Stimulated activated CD4-positive, alpha-beta T cell treated with anti-CD3 and anti-CD28 coated beads, Interleukin-1b, Interleukin-23, amount 100 ng/mL, for 1 hour (primary cell): ENCODE measurements around the gene AADACL3.
"Not testable (repeated sequence)": the region's sequence is repeated elsewhere in the genome, so short reads cannot be mapped to it uniquely, and the experiment has no call there.

Source experiments
- DNase-seq, 2 donors: peaks; one replicate each; pipeline ENCODE4 v3.0.0-alpha.2; 2020; ENCODE audit warnings: low read depth in 2 of 2

Gene AADACL3

GRCh38 chr1:12714710-12715475 is 1.0 kb upstream of the AADACL3 start:
- no peak for DNase-seq

- no peak for DNase-seq
Measured at GRCh38 chr1:12717301-12717838, 1.5 kb downstream of the AADACL3 start.

GRCh38 chr1:12722626-12723025 is 6.7 kb downstream of the AADACL3 start:
- DNase-seq: no peak

- DNase-seq: no peak
Measured at GRCh38 chr1:12728391-12728790, 12.5 kb downstream of the AADACL3 start.

GRCh38 chr1:12730156-12730555 is 14.2 kb downstream of the AADACL3 start:
- DNase-seq: no peak

- DNase-seq: not testable (repeated sequence)
Measured at GRCh38 chr1:12731084-12731483, 15.2 kb downstream of the AADACL3 start.

GRCh38 chr1:12734651-12735050 is 18.7 kb downstream of the AADACL3 start:
- no peak for DNase-seq

GRCh38 chr1:12738934-12739333 is 23.0 kb downstream of the AADACL3 start:
- DNase-seq: no peak

GRCh38 chr1:12739613-12740012 is 23.7 kb downstream of the AADACL3 start:
- no peak for DNase-seq

GRCh38 chr1:12741946-12742345 is 26.0 kb downstream of the AADACL3 start:
- no peak for DNase-seq

GRCh38 chr1:12745126-12745991 is 29.4 kb downstream of the AADACL3 start:
- no peak for DNase-seq

GRCh38 chr1:12745992-12746323 is 30.0 kb downstream of the AADACL3 start, which contains the start of gene CFAP107:
CFAP107 (plus strand) TSS chr1:12746200; CDS start chr1:12746431, 231 bp downstream.
- DNase-seq: no peak

- no peak for DNase-seq
Measured at GRCh38 chr1:12748778-12749355, 33.0 kb downstream of the AADACL3 start.

- no peak for DNase-seq
Measured at GRCh38 chr1:12754738-12755137, 38.8 kb downstream of the AADACL3 start.

GRCh38 chr1:12756273-12756672 is 40.4 kb downstream of the AADACL3 start:
- no peak for DNase-seq

- DNase-seq: no peak
Measured at GRCh38 chr1:12756768-12757413, 41.0 kb downstream of the AADACL3 start.

- DNase-seq: no peak
Measured at GRCh38 chr1:12757836-12758235, 41.9 kb downstream of the AADACL3 start.

GRCh38 chr1:12760256-12760795 is 44.4 kb downstream of the AADACL3 start:
- no peak for DNase-seq

GRCh38 chr1:12761781-12762180 is 45.9 kb downstream of the AADACL3 start:
- DNase-seq: no peak

- DNase-seq: no peak
Measured at GRCh38 chr1:12762766-12763165, 46.9 kb downstream of the AADACL3 start.

- no peak for DNase-seq
Measured at GRCh38 chr1:12763479-12763878, 47.6 kb downstream of the AADACL3 start.

GRCh38 chr1:12764016-12764415 is 48.1 kb downstream of the AADACL3 start:
- DNase-seq: no peak
